WERI-Rb-1 (cell line): ENCODE data around the gene MUC6.

Experiments used
- DNase-seq: peaks from one replicate; pipeline ENCODE4 v3.0.0-alpha.2; 2020
- H3K27ac ChIP-seq: fragments of 250-450 bp; sonication (Bioruptor Pico); 2 replicates; pipeline ENCODE4 v1.5.1; 2020; ENCODE audit warnings: mild to moderate bottlenecking, moderate library complexity
- H3K27me3 ChIP-seq: fragments of 250-450 bp; sonication (Bioruptor Pico); 2 replicates; pipeline ENCODE4 v1.5.1; 2021; ENCODE audit warnings: mild to moderate bottlenecking, low read depth, moderate library complexity; ENCODE audit not compliant: insufficient read depth, severe bottlenecking
- H3K36me3 ChIP-seq: fragments of 250-450 bp; sonication (Bioruptor Pico); 2 replicates; pipeline ENCODE4 v1.5.1; 2020; ENCODE audit warnings: mild to moderate bottlenecking, moderate library complexity
- H3K4me3 ChIP-seq: 2 replicates; pipeline ENCODE4 v1.5.1; 2011; ENCODE audit warnings: low read depth, mild to moderate bottlenecking, control low read depth, low read length
- H3K9me3 ChIP-seq: fragments of 250-450 bp; sonication (Bioruptor Pico); 2 replicates; pipeline ENCODE4 v1.5.1; 2021; ENCODE audit warnings: mild to moderate bottlenecking, moderate library complexity; ENCODE audit not compliant: severe bottlenecking
- TF ChIP-seq, protein P1 (sequence below): IDR thresholded peaks from 2 replicates; pipeline ENCODE4 v1.5.1; 2011; ENCODE audit warnings: low read depth, mild to moderate bottlenecking, control low read depth, inconsistent platforms, low read length

MUC6 gene

DNA sequence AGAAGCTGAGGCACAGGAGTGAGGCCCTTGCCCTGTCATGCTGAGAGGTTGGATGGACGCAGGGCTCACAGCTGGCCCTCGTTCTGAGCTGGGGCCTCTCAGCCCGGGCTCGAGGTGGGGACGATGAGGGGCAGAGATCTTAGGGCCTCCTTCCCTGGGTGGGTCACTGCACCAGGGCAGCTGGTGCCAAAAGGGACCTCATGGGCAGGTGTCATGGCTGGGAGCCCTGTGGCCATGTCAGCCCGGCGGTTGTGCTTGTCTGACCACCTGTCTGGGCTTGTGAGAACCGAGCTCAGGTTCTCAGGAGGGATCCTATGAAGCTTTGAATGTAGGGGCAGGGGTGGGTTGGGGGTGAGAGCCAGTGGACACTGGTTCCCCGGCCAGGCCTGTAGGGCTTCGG lies 1.8 kb upstream of the MUC6 start:
- Histone ChIP-seq H3K27me3 (no peaks in the 10 kb centered on the region), H3K36me3 (no peaks in the 10 kb centered on the region), H3K9me3 (no peaks in the 10 kb centered on the region), H3K4me3 (no peak overlapping the region), H3K27ac (no peak overlapping the region)
- no peak for DNase-seq
- TF ChIP-seq, protein P1, sequence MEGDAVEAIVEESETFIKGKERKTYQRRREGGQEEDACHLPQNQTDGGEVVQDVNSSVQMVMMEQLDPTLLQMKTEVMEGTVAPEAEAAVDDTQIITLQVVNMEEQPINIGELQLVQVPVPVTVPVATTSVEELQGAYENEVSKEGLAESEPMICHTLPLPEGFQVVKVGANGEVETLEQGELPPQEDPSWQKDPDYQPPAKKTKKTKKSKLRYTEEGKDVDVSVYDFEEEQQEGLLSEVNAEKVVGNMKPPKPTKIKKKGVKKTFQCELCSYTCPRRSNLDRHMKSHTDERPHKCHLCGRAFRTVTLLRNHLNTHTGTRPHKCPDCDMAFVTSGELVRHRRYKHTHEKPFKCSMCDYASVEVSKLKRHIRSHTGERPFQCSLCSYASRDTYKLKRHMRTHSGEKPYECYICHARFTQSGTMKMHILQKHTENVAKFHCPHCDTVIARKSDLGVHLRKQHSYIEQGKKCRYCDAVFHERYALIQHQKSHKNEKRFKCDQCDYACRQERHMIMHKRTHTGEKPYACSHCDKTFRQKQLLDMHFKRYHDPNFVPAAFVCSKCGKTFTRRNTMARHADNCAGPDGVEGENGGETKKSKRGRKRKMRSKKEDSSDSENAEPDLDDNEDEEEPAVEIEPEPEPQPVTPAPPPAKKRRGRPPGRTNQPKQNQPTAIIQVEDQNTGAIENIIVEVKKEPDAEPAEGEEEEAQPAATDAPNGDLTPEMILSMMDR: no peak

- Histone ChIP-seq H3K4me3 (no peak overlapping the region), H3K27me3 (no peaks in the 10 kb centered on the region), H3K27ac (no peak overlapping the region), H3K36me3 (no peaks in the 10 kb centered on the region), H3K9me3 (no peaks in the 10 kb centered on the region)
- DNase-seq: no peak
- TF ChIP-seq, protein P1: no peak
Measured at GRCh38 chr11:1037506-1038055, 1.1 kb upstream of the MUC6 start.

GRCh38 chr11:1036931-1037330 lies 413 bp upstream of the MUC6 start:
- Histone ChIP-seq H3K36me3 (no peaks in the 10 kb centered on the region), H3K27ac (no peak overlapping the region), H3K27me3 (no peaks in the 10 kb centered on the region), H3K9me3 (no peaks in the 10 kb centered on the region), H3K4me3 (no peak overlapping the region)
- TF ChIP-seq, protein P1: no peak
- no peak for DNase-seq

GRCh38 chr11:1035577-1036283 lies 788 bp downstream of the MUC6 start:
- Histone ChIP-seq H3K27me3 (no peaks in the 10 kb centered on the region), H3K9me3 (no peaks in the 10 kb centered on the region), H3K36me3 (no peaks in the 10 kb centered on the region), H3K4me3 (no peak overlapping the region), H3K27ac (no peak overlapping the region)
- TF ChIP-seq, protein P1: no peak
- no peak for DNase-seq

- Histone ChIP-seq H3K27me3 (no peaks in the 10 kb centered on the region), H3K9me3 (no peaks in the 10 kb centered on the region), H3K36me3 (no peaks in the 10 kb centered on the region), H3K4me3 (no peak overlapping the region), H3K27ac (no peak overlapping the region)
- DNase-seq: no peak
- TF ChIP-seq, protein P1: no peak
Measured at GRCh38 chr11:1034456-1035295, 1.8 kb downstream of the MUC6 start.
